HL-60 (cell line): ENCODE results near the gene FTCD.

Experiments
- DNase-seq, 2 experiments: peaks; one replicate each; pipeline ENCODE4 v3.0.0-alpha.2; 2010 to 2020; ENCODE audit warnings: low read depth in 1 of 2, low spot score in 1 of 2
- H3K27ac ChIP-seq: fragments of 250-450 bp; sonication (Bioruptor Pico); replicated peaks from 2 replicates; pipeline ENCODE4 v1.5.1; 2020; ENCODE audit warnings: mild to moderate bottlenecking, moderate library complexity
- H3K27me3 ChIP-seq: fragments of 250-450 bp; sonication (Bioruptor Pico); 2 replicates; pipeline ENCODE4 v1.5.1; 2021; ENCODE audit warnings: mild to moderate bottlenecking, moderate library complexity; ENCODE audit not compliant: insufficient read depth, poor library complexity, severe bottlenecking
- H3K4me3 ChIP-seq: replicated peaks from 2 replicates; pipeline ENCODE4 v1.5.1; 2011; ENCODE audit warnings: mild to moderate bottlenecking, control low read depth, low read length; ENCODE audit not compliant: insufficient read depth
- CTCF ChIP-seq: IDR thresholded peaks from one replicate; pipeline ENCODE4 v1.5.1; 2011; ENCODE audit warnings: low read length, control low read depth, inconsistent platforms; ENCODE audit not compliant: insufficient read depth
- GABPA ChIP-seq: IDR thresholded peaks from 2 replicates; pipeline ENCODE4 v1.6.1; 2012; ENCODE audit warnings: low read depth
- POLR2AphosphoS5 ChIP-seq: IDR thresholded peaks from 2 replicates; pipeline ENCODE4 v1.6.1; 2012; ENCODE audit warnings: low read depth
- REST ChIP-seq: IDR thresholded peaks from 2 replicates; pipeline ENCODE4 v1.6.1; 2012; ENCODE audit warnings: low read depth; ENCODE audit not compliant: insufficient replicate concordance
- SPI1 ChIP-seq: IDR thresholded peaks from 2 replicates; pipeline ENCODE4 v1.6.1; 2012; ENCODE audit warnings: low read depth, mild to moderate bottlenecking, borderline replicate concordance

Gene FTCD

GRCh38 chr21:46187814-46188213 lies 32.4 kb upstream of the FTCD start:
- Histone ChIP-seq H3K27ac (no peak overlapping the region), H3K4me3 (no peak overlapping the region), H3K27me3 (peaks cover 3% of the 10 kb centered on the region)
- no peak for DNase-seq
- TF ChIP-seq GABPA (no peak), REST (no peak), CTCF (no peak), SPI1 (no peak), POLR2AphosphoS5 (no peak)

DNA sequence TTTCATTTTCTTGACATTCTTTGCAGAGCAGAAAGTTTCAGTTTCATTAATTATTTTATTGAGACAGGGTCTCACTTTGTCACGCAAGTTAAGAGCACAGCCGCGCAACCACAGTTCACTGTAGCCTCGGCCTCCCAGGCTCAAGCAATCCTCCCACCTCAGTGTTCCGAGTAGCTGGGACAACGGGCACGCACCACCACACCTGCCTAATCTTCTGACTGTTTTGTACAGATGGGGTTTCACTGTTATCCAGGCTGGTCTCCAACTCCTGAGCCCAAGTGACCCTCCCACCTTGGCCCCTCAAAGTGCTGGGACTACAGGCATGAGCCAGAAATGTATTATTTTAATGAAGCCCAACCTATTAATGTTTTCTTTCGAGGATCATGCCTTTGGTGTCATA lies 31.9 kb upstream of the FTCD start:
- Histone ChIP-seq H3K4me3 (no peak overlapping the region), H3K27me3 (peaks cover 3% of the 10 kb centered on the region), H3K27ac (no peak overlapping the region)
- DNase-seq = no peak
- no peak for TF ChIP-seq CTCF
- TF ChIP-seq REST = no peak
- TF ChIP-seq SPI1 = no peak
- TF ChIP-seq POLR2AphosphoS5 = no peak
- TF ChIP-seq GABPA = no peak

GRCh38 chr21:46185716-46186115 lies 30.3 kb upstream of the FTCD start:
- H3K4me3 ChIP-seq = no peak overlapping the region
- H3K27ac ChIP-seq = no peak overlapping the region
- TF ChIP-seq SPI1 (no peak), GABPA (no peak), POLR2AphosphoS5 (no peak), REST (no peak), CTCF (no peak)
- peaks cover 3% of the 10 kb centered on the region for H3K27me3 ChIP-seq
- DNase-seq = no peak
